RWPE1 (cell line): Measurements from ENCODE around the gene CD74.

Source experiments
- CTCF ChIA-PET: fragments of 350-600 bp; sonication (Branson Sonifier 250); formaldehyde crosslinking; extraction: SDS; loops from one replicate; lab custom pipeline; 2021; lab: Yijun Ruan, JAX
- POLR2A ChIA-PET: fragments of 400-600 bp; formaldehyde crosslinking; extraction: SDS; loops from one replicate; lab custom pipeline; 2020; ENCODE audit warnings: antibody characterized with exemption; ENCODE audit not compliant: low non-redundant PET; lab: Yijun Ruan, JAX
- DNase-seq: peaks from one replicate; pipeline ENCODE4 v3.0.0; 2012; ENCODE audit warnings: low spot score
- H3K27ac ChIP-seq: fragments of 450-650 bp; 2 replicates; pipeline ENCODE4 v1.5.1; 2017
- CTCF ChIP-seq: fragments of 450-650 bp; conservative IDR thresholded peaks from 2 replicates; pipeline ENCODE4 v1.5.1; 2017; ENCODE audit warnings: low read depth, mild to moderate bottlenecking

The CD74 gene

DNA sequence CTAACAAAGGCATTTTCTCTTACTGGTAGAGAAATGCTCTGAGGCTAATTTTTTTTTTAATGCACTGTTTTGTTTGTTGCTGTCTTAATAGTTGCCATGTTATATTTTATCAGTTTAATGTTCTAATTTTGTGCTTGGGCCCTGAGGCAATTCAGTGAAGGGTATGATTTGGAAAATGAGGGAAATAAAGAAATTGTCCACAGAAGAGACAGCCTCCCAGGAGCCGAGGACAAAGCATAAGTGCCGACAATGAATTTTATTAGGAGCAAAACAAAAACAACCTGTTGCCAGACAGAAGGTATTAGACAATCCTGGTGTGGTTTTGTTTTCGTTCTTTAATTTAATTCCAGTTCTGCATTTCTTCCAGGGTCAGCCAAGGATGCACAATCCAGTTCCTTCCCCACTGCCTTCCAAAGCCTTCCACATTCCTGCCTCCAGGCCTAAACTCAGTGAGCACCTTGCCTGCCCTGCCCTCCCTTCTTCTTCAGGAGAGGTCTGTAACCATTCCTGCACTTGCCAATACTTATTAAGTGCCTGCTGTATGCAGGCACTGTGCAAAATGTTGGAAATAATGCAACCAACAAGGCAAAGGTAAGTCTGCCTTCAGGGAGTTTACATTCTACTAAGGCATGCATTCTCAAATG lies 59.6 kb downstream of the CD74 start:
- H3K27ac ChIP-seq = no peak overlapping the region
- TF ChIP-seq CTCF = no peak
- POLR2A ChIA-PET = no interaction called here
- DNase-seq = no peak
- CTCF ChIA-PET = interaction anchor here (1.0 to 4.2 kb wide), 2 partner anchors 58 to 82 kb away, joined by 3 to 49 read pairs; no protein-coding TSS in a partner anchor

DNA sequence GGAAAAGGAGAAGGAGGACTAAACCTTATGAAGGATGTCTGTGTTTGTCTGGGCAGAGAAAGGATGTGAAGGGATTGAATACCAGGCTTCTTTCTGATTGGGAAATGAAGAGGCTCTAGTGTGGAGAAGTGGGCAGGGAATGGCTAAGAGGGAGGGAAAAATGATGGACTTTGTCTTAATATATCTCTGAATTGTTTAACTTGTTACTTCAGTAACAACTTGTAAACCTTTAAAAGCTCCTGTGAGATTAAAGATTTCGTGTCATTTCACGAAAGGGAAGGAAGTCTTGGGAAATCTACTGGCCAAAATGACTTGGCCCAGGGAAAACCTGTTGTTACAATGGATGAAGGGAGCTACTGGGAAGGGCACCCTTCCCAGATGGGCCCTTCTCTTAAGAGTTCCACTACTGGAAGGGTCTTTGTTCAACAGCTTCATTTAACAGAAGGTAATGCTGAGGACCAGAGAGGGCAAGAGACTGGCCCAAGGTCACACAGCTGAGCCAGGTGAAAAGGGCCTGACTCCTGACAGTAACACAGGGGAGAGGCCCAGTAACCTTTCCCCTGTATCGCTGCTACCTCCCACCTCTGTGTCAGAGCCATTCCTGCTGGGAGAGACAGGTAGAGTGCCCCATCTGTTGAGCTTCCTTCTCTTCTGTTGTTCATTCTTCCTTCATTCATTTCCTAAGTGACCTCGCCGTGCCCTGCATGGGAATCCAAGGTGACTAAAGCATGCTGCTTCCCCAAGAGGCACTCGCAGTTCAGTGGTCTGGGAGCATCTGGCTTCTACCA lies 60.3 kb downstream of the CD74 start:
- TF ChIP-seq CTCF = no peak
- H3K27ac ChIP-seq = no peak overlapping the region
- ChIA-PET POLR2A (no interaction called here), CTCF (interaction anchor here (0.8 to 4.2 kb wide), 4 partner anchors 9 to 81 kb away, joined by 3 to 49 read pairs (median 6); partner anchors contain the start of gene ARSI)
- DNase-seq = no peak
